ENCODE results near the gene POC5. TPM values are rescaled to one million over a fixed set of nuclear protein-coding genes. Genes with fewer than 3 reads are reported as not detected.
"Not testable (repeated sequence)": the region's sequence is repeated elsewhere in the genome, so short reads cannot be mapped to it uniquely, and the experiment has no call there.

POC5 gene
- total RNA-seq, 2 donors from 2014 or later = 5.8 to 8.8 TPM

DNA sequence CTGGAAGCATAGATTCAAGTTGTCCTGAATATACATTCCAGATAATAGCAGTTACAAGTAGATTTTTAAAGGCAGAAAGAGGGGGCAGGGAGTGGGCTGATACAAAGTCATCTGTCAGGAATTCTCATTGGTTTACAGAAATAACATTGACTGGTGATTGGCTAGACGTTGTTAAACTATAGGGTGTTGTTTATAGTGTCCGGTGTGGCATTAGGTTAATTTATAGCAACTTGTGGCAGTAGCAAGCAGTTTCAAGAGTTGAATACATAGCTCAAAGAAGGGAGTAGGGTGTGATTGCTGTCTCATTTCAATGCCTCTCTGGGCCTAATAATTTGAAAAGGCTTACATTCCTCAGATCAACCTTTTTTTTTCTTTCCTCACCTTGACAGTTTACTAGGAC, 10.7 kb upstream of the POC5 start:
- no peak overlapping the region for H3K27ac ChIP-seq
- H3K4me1 ChIP-seq = peaks cover 3% of the 10 kb centered on the region
- H3K9ac ChIP-seq (ENCODE audit: low read depth in 2 of 2, low read length in 2 of 2) = no peak overlapping the region
- H3K9me3 ChIP-seq = no peaks in the 10 kb centered on the region
- DNase-seq = no peak
- no peaks in the 10 kb centered on the region for H3K27me3 ChIP-seq
- no peak overlapping the region for H3K4me3 ChIP-seq
- H3K36me3 ChIP-seq = no peaks in the 10 kb centered on the region
- intact Hi-C loops (cut with DNase I) = no loop called here
- TF ChIP-seq, protein P1, sequence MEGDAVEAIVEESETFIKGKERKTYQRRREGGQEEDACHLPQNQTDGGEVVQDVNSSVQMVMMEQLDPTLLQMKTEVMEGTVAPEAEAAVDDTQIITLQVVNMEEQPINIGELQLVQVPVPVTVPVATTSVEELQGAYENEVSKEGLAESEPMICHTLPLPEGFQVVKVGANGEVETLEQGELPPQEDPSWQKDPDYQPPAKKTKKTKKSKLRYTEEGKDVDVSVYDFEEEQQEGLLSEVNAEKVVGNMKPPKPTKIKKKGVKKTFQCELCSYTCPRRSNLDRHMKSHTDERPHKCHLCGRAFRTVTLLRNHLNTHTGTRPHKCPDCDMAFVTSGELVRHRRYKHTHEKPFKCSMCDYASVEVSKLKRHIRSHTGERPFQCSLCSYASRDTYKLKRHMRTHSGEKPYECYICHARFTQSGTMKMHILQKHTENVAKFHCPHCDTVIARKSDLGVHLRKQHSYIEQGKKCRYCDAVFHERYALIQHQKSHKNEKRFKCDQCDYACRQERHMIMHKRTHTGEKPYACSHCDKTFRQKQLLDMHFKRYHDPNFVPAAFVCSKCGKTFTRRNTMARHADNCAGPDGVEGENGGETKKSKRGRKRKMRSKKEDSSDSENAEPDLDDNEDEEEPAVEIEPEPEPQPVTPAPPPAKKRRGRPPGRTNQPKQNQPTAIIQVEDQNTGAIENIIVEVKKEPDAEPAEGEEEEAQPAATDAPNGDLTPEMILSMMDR (IDR thresholded peaks at IDR 0.05) = no peak

DNA sequence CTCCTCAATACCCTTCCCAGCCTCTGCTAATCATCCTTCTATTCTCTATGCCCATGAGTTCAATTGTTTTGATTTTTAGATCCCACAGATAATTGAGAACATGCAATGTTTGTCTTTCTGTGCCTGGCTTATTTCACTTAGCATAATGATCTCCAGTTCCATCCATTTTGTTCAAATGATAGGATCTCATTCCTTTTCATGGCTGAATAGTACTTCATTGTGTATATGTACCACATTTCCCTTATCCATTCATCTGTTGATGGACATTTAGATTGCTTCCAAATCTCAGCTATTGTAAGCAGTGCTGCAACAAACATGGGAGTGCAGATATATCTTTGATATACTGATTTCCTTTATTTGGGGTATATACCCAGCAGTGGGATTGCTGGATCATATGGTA, 9.0 kb upstream of the POC5 start:
- H3K9ac ChIP-seq (ENCODE audit: low read depth in 2 of 2, low read length in 2 of 2); H3K27ac ChIP-seq; H3K4me1 ChIP-seq; H3K36me3 ChIP-seq; H3K27me3 ChIP-seq; H3K4me3 ChIP-seq; intact Hi-C loops (cut with DNase I); DNase-seq; H3K9me3 ChIP-seq: not testable (repeated sequence)

DNA sequence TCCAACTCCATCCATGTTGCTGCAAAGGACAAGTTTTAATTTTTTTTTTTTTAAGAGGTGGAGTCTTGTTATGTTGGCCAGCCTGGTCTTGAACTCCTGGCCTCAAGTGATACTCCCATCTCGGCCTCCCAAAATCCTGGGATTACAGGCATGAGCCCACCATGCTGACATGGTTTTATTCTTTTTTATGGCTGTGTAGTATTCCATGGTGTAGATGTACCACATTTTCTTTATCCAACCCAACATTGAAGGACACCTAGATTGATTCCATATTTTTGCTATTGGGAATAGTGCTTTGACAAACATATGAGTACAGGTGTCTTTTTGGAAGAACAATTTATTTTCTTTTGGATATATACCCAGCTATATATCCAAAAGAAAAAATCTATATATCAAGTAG, 6.1 kb upstream of the POC5 start:
- Histone ChIP-seq H3K36me3 (no peaks in the 10 kb centered on the region), H3K27me3 (no peaks in the 10 kb centered on the region), H3K9ac (ENCODE audit: low read depth in 2 of 2, low read length in 2 of 2) (no peak overlapping the region), H3K9me3 (no peaks in the 10 kb centered on the region), H3K4me3 (no peak overlapping the region), H3K4me1 (no peaks in the 10 kb centered on the region), H3K27ac (no peak overlapping the region)
- intact Hi-C loops (cut with DNase I) = no loop called here
- TF ChIP-seq, protein P1 (IDR thresholded peaks at IDR 0.05) = no peak
- no peak for DNase-seq

DNA sequence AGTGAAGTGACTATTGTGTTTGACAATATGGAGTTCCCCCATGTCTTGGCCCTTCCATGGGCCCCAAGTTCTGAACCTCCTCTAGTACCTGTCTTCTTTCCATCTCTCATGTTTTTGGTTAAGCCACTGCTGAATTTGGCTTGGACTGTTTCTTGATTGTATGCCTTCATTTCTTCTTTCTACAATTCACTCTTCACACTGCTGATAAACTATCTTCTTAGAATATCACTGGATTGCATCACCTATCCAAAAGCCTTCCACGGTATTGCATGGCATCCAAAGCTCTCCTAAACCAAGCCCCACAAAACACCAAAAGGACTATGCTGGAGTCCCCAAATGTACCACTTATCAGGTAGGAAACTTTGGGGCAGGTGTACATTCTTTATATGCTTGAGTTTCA, 4.3 kb upstream of the POC5 start:
- no peak overlapping the region for H3K27ac ChIP-seq
- H3K9ac ChIP-seq (ENCODE audit: low read depth in 2 of 2, low read length in 2 of 2) = no peak overlapping the region
- no peak overlapping the region for H3K4me3 ChIP-seq
- intact Hi-C loops (cut with DNase I) = no loop called here
- TF ChIP-seq, protein P1 (IDR thresholded peaks at IDR 0.05) = no peak
- H3K27me3 ChIP-seq = no peaks in the 10 kb centered on the region
- H3K36me3 ChIP-seq = no peaks in the 10 kb centered on the region
- DNase-seq = no peak
- no peaks in the 10 kb centered on the region for H3K4me1 ChIP-seq
- H3K9me3 ChIP-seq = no peaks in the 10 kb centered on the region

DNA sequence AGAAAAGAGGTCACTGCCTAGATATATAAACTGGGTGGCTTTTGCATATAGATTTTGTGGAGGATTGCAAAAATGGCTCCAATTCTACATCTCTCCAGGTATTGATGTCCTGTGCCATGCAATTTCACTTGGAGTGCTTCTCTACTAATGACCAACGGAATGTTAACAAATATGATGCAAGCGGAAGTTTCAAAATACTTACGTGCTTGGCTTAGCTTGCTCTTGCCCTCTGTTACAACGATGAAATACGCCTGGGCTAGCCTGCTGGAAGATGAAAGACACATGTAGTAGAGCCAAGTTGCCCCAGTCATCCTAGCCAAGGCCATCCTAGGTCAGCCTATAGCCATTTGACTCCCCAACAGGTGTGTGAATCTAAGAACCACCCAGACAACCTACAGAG, 3.6 kb upstream of the POC5 start:
- Histone ChIP-seq H3K36me3 (no peaks in the 10 kb centered on the region), H3K9me3 (no peaks in the 10 kb centered on the region), H3K4me3 (no peak overlapping the region), H3K4me1 (no peaks in the 10 kb centered on the region), H3K27ac (no peak overlapping the region), H3K27me3 (no peaks in the 10 kb centered on the region), H3K9ac (ENCODE audit: low read depth in 2 of 2, low read length in 2 of 2) (no peak overlapping the region)
- intact Hi-C loops (cut with DNase I) = no loop called here
- DNase-seq = no peak
- TF ChIP-seq, protein P1 (IDR thresholded peaks at IDR 0.05) = no peak

DNA sequence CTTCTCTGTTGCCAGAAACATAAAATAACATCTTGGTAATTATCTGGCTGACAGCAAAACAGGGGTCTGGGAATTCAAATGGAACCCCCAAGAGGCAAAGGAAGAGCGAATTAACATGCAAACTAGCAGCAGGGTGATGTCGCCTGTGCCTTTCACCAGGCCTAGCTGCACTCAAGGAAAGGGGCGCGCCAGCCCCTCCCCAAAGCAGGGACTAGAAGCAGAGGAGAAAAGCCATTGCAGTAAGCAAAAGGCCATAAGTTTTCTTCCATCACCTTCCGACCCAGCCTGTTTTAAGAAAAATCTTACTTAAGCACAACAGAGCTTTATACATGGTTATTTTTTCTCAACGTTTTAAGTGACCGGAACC, 539 bp downstream of the POC5 start:
- DNase-seq = peak; percentile 22
- Histone ChIP-seq H3K9me3 (no peaks in the 10 kb centered on the region), H3K27me3 (no peaks in the 10 kb centered on the region), H3K27ac (peak overlapping the region; percentile 91), H3K36me3 (no peaks in the 10 kb centered on the region), H3K4me3 (peak overlapping the region; percentile 71), H3K9ac (ENCODE audit: low read depth in 2 of 2, low read length in 2 of 2) (peak overlapping the region; percentile 70 to 92), H3K4me1 (no peaks in the 10 kb centered on the region)
- intact Hi-C loops (cut with DNase I) = no loop called here
- TF ChIP-seq, protein P1 (IDR thresholded peaks at IDR 0.05) = no peak

Data from colonic mucosa (tissue), 4 donors.